HUES48 (cell line): ENCODE measurements around the gene RUBCN.
"Not testable (repeated sequence)": the region's sequence is repeated elsewhere in the genome, so short reads cannot be mapped to it uniquely, and the experiment has no call there.

ENCODE experiments used
- H3K27ac ChIP-seq: one replicate; pipeline ENCODE4 v1.7.0; 2013; ENCODE audit warnings: low read depth, low read length, inconsistent platforms
- H3K27me3 ChIP-seq: 2 replicates; pipeline ENCODE4 v1.6.1; 2013; ENCODE audit warnings: mild to moderate bottlenecking, low read length; ENCODE audit not compliant: control insufficient read depth, insufficient read depth
- H3K36me3 ChIP-seq: 2 replicates; pipeline ENCODE4 v1.6.1; 2013; ENCODE audit warnings: low read length; ENCODE audit not compliant: control insufficient read depth, insufficient read depth
- H3K4me1 ChIP-seq: 2 replicates; pipeline ENCODE4 v1.6.1; 2013; ENCODE audit warnings: mild to moderate bottlenecking, low read length; ENCODE audit not compliant: control insufficient read depth, insufficient read depth
- H3K4me3 ChIP-seq: 2 replicates; pipeline ENCODE4 v1.5.1; 2013; ENCODE audit warnings: mild to moderate bottlenecking, low read depth, low read length
- H3K9ac ChIP-seq: 2 replicates; pipeline ENCODE4 v1.6.1; 2013; ENCODE audit warnings: mild to moderate bottlenecking, low read depth, low read length, moderate library complexity
- H3K9me3 ChIP-seq: 2 replicates; pipeline ENCODE4 v1.6.1; 2013; ENCODE audit warnings: low read length; ENCODE audit not compliant: control insufficient read depth, insufficient read depth

RUBCN gene

GRCh38 chr3:197637556-197637955 is 99.1 kb downstream of the RUBCN start:
- H3K9me3 ChIP-seq, H3K36me3 ChIP-seq, H3K4me3 ChIP-seq, H3K4me1 ChIP-seq, H3K9ac ChIP-seq, H3K27me3 ChIP-seq, H3K27ac ChIP-seq: not testable (repeated sequence)

GRCh38 chr3:197631989-197632388 is 104.7 kb downstream of the RUBCN start:
- H3K27ac ChIP-seq, H3K9ac ChIP-seq, H3K27me3 ChIP-seq, H3K4me1 ChIP-seq, H3K36me3 ChIP-seq, H3K4me3 ChIP-seq, H3K9me3 ChIP-seq: not testable (repeated sequence)

GRCh38 chr3:197630766-197631165 is 105.9 kb downstream of the RUBCN start:
- H3K9ac ChIP-seq, H3K27ac ChIP-seq, H3K9me3 ChIP-seq, H3K27me3 ChIP-seq, H3K4me1 ChIP-seq, H3K4me3 ChIP-seq, H3K36me3 ChIP-seq: not testable (repeated sequence)

- H3K4me1 ChIP-seq, H3K9ac ChIP-seq, H3K27ac ChIP-seq: not testable (repeated sequence)
Observed at GRCh38 chr3:197629286-197629685, 107.4 kb downstream of the RUBCN start.

GRCh38 chr3:197627772-197628523 is 108.8 kb downstream of the RUBCN start:
- not testable (repeated sequence) for H3K9ac ChIP-seq, H3K27me3 ChIP-seq, H3K36me3 ChIP-seq, H3K4me1 ChIP-seq, H3K9me3 ChIP-seq
- peak overlapping the region; percentile 59 for H3K27ac ChIP-seq
- peak overlapping the region; percentile 62 for H3K4me3 ChIP-seq

More at GRCh38 chr3:197629286-197629685, 107.4 kb downstream of the RUBCN start:
- not testable (repeated sequence) for H3K4me3 ChIP-seq, H3K9me3 ChIP-seq, H3K27me3 ChIP-seq, H3K36me3 ChIP-seq

- H3K36me3 ChIP-seq, H3K27me3 ChIP-seq, H3K4me1 ChIP-seq, H3K9ac ChIP-seq, H3K9me3 ChIP-seq: not testable (repeated sequence)
- Histone ChIP-seq H3K4me3 (peak overlapping the region; percentile 62; the same call in 1 of the 2 replicates), H3K27ac (peak overlapping the region; percentile 20)
Observed at GRCh38 chr3:197627158-197627771, 109.4 kb downstream of the RUBCN start.

- H3K9me3 ChIP-seq, H3K4me1 ChIP-seq, H3K36me3 ChIP-seq, H3K9ac ChIP-seq, H3K27ac ChIP-seq, H3K27me3 ChIP-seq: not testable (repeated sequence)
- H3K4me3 ChIP-seq: peak overlapping the region; percentile 47; the same call in 1 of the 2 replicates
Observed at GRCh38 chr3:197626404-197627157, 110.1 kb downstream of the RUBCN start.

- not testable (repeated sequence) for H3K4me3 ChIP-seq, H3K27ac ChIP-seq, H3K9ac ChIP-seq, H3K9me3 ChIP-seq, H3K27me3 ChIP-seq, H3K4me1 ChIP-seq
- peaks cover 45% of the 10 kb centered on the region for H3K36me3 ChIP-seq
Observed at GRCh38 chr3:197621478-197621877, 115.2 kb downstream of the RUBCN start.
